IMR-90 (cell line): Measurements from ENCODE around the gene APAF1. TPM values are rescaled to one million over a fixed set of nuclear protein-coding genes. Genes with fewer than 3 reads are reported as not detected.

Source experiments
- ATAC-seq: fragments of 200-7000 bp; cut with Tn5 transposase; 2 replicates; pipeline ENCODE4 v1.9.1; 2020; ENCODE audit warnings: low read depth, mild to moderate bottlenecking, moderate library complexity
- BruUV-seq: library from RNA; stranded (reverse); fragments of 400-500 nt; replicated peaks from 2 replicates; lab custom pipeline; 2021; lab: Mats Ljungman, UMichigan
- CTCF ChIA-PET: fragments of 300-600 bp; formaldehyde crosslinking; extraction: SDS; loops from one replicate; lab custom pipeline; 2021; ENCODE audit warnings: antibody characterized with exemption; lab: Yijun Ruan, JAX
- POLR2A ChIA-PET: fragments of 300-600 bp; sonication (Branson Sonifier 250); formaldehyde crosslinking; loops from one replicate; lab custom pipeline; 2022; ENCODE audit warnings: antibody characterized with exemption; ENCODE audit not compliant: unreplicated experiment; lab: Charles Lee
- DNase-seq: peaks from one replicate; pipeline ENCODE4 v3.0.0; 2013
- H2AFZ ChIP-seq: replicated peaks from 2 replicates; pipeline ENCODE3; 2013; ENCODE audit warnings: low read length, mild to moderate bottlenecking; ENCODE audit not compliant: poor library complexity
- H2AK5ac ChIP-seq: 2 replicates; pipeline ENCODE4 v1.6.1; 2013; ENCODE audit warnings: low read depth, low read length, inconsistent platforms
- H2AK9ac ChIP-seq: replicated peaks from 2 replicates; pipeline ENCODE3; 2013; ENCODE audit warnings: mild to moderate bottlenecking, low read depth, low read length, moderate library complexity; ENCODE audit not compliant: poor library complexity
- H2BK120ac ChIP-seq: 2 replicates; pipeline ENCODE4 v1.6.1; 2013; ENCODE audit warnings: low read depth, low read length, inconsistent platforms
- H2BK15ac ChIP-seq: 3 replicates; pipeline ENCODE4 v1.6.1; 2013; ENCODE audit warnings: low read depth, low read length, inconsistent platforms
- H2BK20ac ChIP-seq: 2 replicates; pipeline ENCODE4 v1.6.1; 2013; ENCODE audit warnings: low read depth, mild to moderate bottlenecking, inconsistent platforms, low read length, moderate library complexity
- H2BK5ac ChIP-seq: 2 replicates; pipeline ENCODE4 v1.6.1; 2013; ENCODE audit warnings: mild to moderate bottlenecking, low read depth, low read length, inconsistent platforms; ENCODE audit not compliant: poor library complexity, severe bottlenecking
- H3K14ac ChIP-seq: replicated peaks from 2 replicates; pipeline ENCODE4 v1.6.1; 2013; ENCODE audit warnings: low read depth, low read length, inconsistent platforms
- H3K18ac ChIP-seq: 2 replicates; pipeline ENCODE4 v1.6.1; 2013; ENCODE audit warnings: low read depth, low read length, control low read depth
- H3K23ac ChIP-seq: 2 replicates; pipeline ENCODE4 v1.6.1; 2013; ENCODE audit warnings: low read depth, low read length, inconsistent platforms
- H3K27ac ChIP-seq: 2 replicates; pipeline ENCODE4 v1.5.1; 2013; ENCODE audit warnings: mild to moderate bottlenecking, control low read depth, low read length; ENCODE audit not compliant: insufficient read depth
- H3K27me3 ChIP-seq: 2 replicates; pipeline ENCODE4 v1.6.1; 2013; ENCODE audit warnings: low read length; ENCODE audit not compliant: control insufficient read depth, insufficient read depth
- H3K36me3 ChIP-seq: 2 replicates; pipeline ENCODE4 v1.6.1; 2013; ENCODE audit warnings: low read length, mixed read lengths; ENCODE audit not compliant: control insufficient read depth, insufficient read depth
- H3K4ac ChIP-seq: 2 replicates; pipeline ENCODE4 v1.6.1; 2013; ENCODE audit warnings: low read depth, low read length, inconsistent platforms
- H3K4me1 ChIP-seq: 2 replicates; pipeline ENCODE4 v1.6.1; 2013; ENCODE audit warnings: low read length, mixed read lengths; ENCODE audit not compliant: control insufficient read depth, insufficient read depth
- H3K4me2 ChIP-seq: 2 replicates; pipeline ENCODE4 v1.6.1; 2013; ENCODE audit warnings: low read depth, mild to moderate bottlenecking, control low read depth, low read length, moderate library complexity
- H3K4me3 ChIP-seq: 2 replicates; pipeline ENCODE4 v1.5.1; 2013; ENCODE audit warnings: low read depth, mild to moderate bottlenecking, control low read depth, low read length, moderate library complexity; ENCODE audit not compliant: insufficient read depth
- H3K56ac ChIP-seq: 2 replicates; pipeline ENCODE4 v1.6.1; 2013; ENCODE audit warnings: low read length, inconsistent platforms; ENCODE audit not compliant: insufficient read depth; ENCODE audit errors: extremely low read depth
- H3K79me1 ChIP-seq, 2 experiments: 2 replicates each; pipeline ENCODE4 v1.6.1; 2013; ENCODE audit warnings: low read length in 2 of 2, inconsistent platforms in 1 of 2, low read depth in 1 of 2
- H3K9ac ChIP-seq: 2 replicates; pipeline ENCODE4 v1.6.1; 2013; ENCODE audit warnings: low read depth, low read length, control low read depth
- H3K9me1 ChIP-seq: 2 replicates; pipeline ENCODE4 v1.6.1; 2013; ENCODE audit warnings: low read length, inconsistent platforms; ENCODE audit not compliant: insufficient read depth
- H3K9me3 ChIP-seq: 2 replicates; pipeline ENCODE4 v1.6.1; 2013; ENCODE audit warnings: low read length; ENCODE audit not compliant: control insufficient read depth, insufficient read depth
- H4K20me1 ChIP-seq: 2 replicates; pipeline ENCODE4 v1.6.1; 2013; ENCODE audit warnings: low read length, inconsistent platforms; ENCODE audit not compliant: insufficient read depth
- H4K5ac ChIP-seq: 2 replicates; pipeline ENCODE4 v1.6.1; 2013; ENCODE audit warnings: mild to moderate bottlenecking, low read depth, low read length, control low read depth
- H4K8ac ChIP-seq, 2 experiments: 2 replicates each; pipeline ENCODE4 v1.6.1; 2013; ENCODE audit warnings: low read depth in 2 of 2, low read length in 2 of 2, control low read depth in 1 of 2, inconsistent platforms in 1 of 2
- H4K91ac ChIP-seq: 2 replicates; pipeline ENCODE4 v1.6.1; 2013; ENCODE audit warnings: low read depth, low read length, inconsistent platforms; ENCODE audit not compliant: insufficient read depth
- BHLHE40 ChIP-seq: fragments of 150-350 bp; IDR thresholded peaks from 2 replicates; pipeline ENCODE4 v1.6.1; 2016; ENCODE audit warnings: mild to moderate bottlenecking, low read depth, low read length
- CEBPB ChIP-seq: IDR thresholded peaks from 2 replicates; pipeline ENCODE4 v1.6.1; 2012; ENCODE audit warnings: low read depth, low read length, improper control_type of control experiment
- CHD1 ChIP-seq: IDR thresholded peaks from 2 replicates; pipeline ENCODE4 v1.6.1; 2012; ENCODE audit warnings: low read depth, low read length, improper control_type of control experiment
- ELK1 ChIP-seq: fragments of 150-350 bp; IDR thresholded peaks from 2 replicates; pipeline ENCODE4 v1.6.1; 2016; ENCODE audit warnings: low read depth, mild to moderate bottlenecking, low read length, moderate library complexity, borderline replicate concordance
- FOS ChIP-seq: fragments of 150-350 bp; IDR thresholded peaks from 2 replicates; pipeline ENCODE4 v1.6.1; 2016; ENCODE audit warnings: low read depth, low read length
- MAFK ChIP-seq: IDR thresholded peaks from 2 replicates; pipeline ENCODE4 v1.6.1; 2012; ENCODE audit warnings: low read depth, low read length, improper control_type of control experiment
- MAZ ChIP-seq: IDR thresholded peaks from 2 replicates; pipeline ENCODE4 v1.6.1; 2012; ENCODE audit warnings: low read depth, mild to moderate bottlenecking, low read length, improper control_type of control experiment, moderate library complexity, borderline replicate concordance
- MXI1 ChIP-seq: IDR thresholded peaks from 2 replicates; pipeline ENCODE4 v1.6.1; 2012; ENCODE audit warnings: low read depth, mild to moderate bottlenecking, low read length, moderate library complexity, borderline replicate concordance
- NFE2L2 ChIP-seq: fragments of 150-350 bp; IDR thresholded peaks from 2 replicates; pipeline ENCODE4 v1.6.1; 2016; ENCODE audit warnings: low read depth, mild to moderate bottlenecking, low read length
- POLR2A ChIP-seq: IDR thresholded peaks from 2 replicates; pipeline ENCODE4 v1.6.1; 2012; ENCODE audit warnings: mild to moderate bottlenecking, low read depth, low read length
- RAD21 ChIP-seq: IDR thresholded peaks from 2 replicates; pipeline ENCODE4 v1.6.1; 2012; ENCODE audit warnings: low read length, improper control_type of control experiment
- RCOR1 ChIP-seq: IDR thresholded peaks from 2 replicates; pipeline ENCODE4 v1.6.1; 2012; ENCODE audit warnings: mild to moderate bottlenecking, low read length, improper control_type of control experiment; ENCODE audit not compliant: insufficient replicate concordance
- RFX5 ChIP-seq: IDR thresholded peaks from 2 replicates; pipeline ENCODE4 v1.8.0; 2012; ENCODE audit warnings: low read depth, mild to moderate bottlenecking, low read length, moderate library complexity
- SMC3 ChIP-seq: fragments of 150-350 bp; IDR thresholded peaks from 2 replicates; pipeline ENCODE4 v1.6.1; 2016; ENCODE audit warnings: low read depth, mild to moderate bottlenecking, antibody characterized with exemption, low read length, moderate library complexity
- WGBS, 2 experiments: methylation state at CpG; one replicate each; pipeline versions ENCODE4 v1.1.5 to v1.1.7; 2013; ENCODE audit warnings: missing lambda C conversion rate in 2 of 2; ENCODE audit not compliant: insufficient read length in 1 of 2; ENCODE audit errors: extremely low coverage in 2 of 2; 5-methylcytosine and 5-hydroxymethylcytosine counted together
- dilution Hi-C: fragments of 300-500 bp; cut with HindIII; formaldehyde crosslinking; loops from one replicate; pipeline ENCODE4 v1.14.3; 2018; ENCODE audit warnings: low sequenced_read_pairs; ENCODE audit not compliant: unreplicated experiment
- in situ Hi-C: fragments of 300-500 bp; cut with MboI; formaldehyde crosslinking; loops from 3 replicates; pipeline ENCODE4 v1.14.3; 2019; ENCODE audit warnings: low sequenced_read_pairs, inconsistent platforms, mixed read lengths
- intact Hi-C: fragments of 100-400 bp; cut with micrococcal nuclease; formaldehyde crosslinking; loops from 2 replicates; pipeline ENCODE4 v1.10.0; 2022
- polyA plus RNA-seq, 3 experiments: library from polyadenylated mRNA; depleted of rRNA; stranded (reverse); fragments of >200 nt; gene quantifications; 2 replicates each; pipeline ENCODE4 v1.2.3, GENCODE V29; 2012; ENCODE audit warnings: low replicate concordance in 1 of 3
- total RNA-seq: library from RNA; depleted of rRNA; stranded (reverse); fragments of >200 nt; gene quantifications from 2 replicates; pipeline ENCODE4 v1.2.3, GENCODE V29; 2012
- TF ChIP-seq, protein P1 (sequence below): fragments of 150-350 bp; IDR thresholded peaks from 2 replicates; pipeline ENCODE4 v1.6.1; 2017; ENCODE audit warnings: mild to moderate bottlenecking, antibody characterized with exemption, low read length, low read depth
- TF ChIP-seq, protein P2 (sequence below): conservative IDR thresholded peaks from 2 replicates; pipeline ENCODE4 v1.5.1; 2012; ENCODE audit warnings: mild to moderate bottlenecking, low read depth, low read length, improper control_type of control experiment

Gene APAF1
- total and polyA plus RNA-seq, 2 of the 4 experiments (the other 2 are of a cell fraction) = 10.9 to 32.8 TPM

GRCh38 chr12:98638009-98638408 is 7.1 kb upstream of the APAF1 start:
- Histone ChIP-seq H3K9me3 (no peaks in the 10 kb centered on the region), H2BK20ac (no peak overlapping the region), H2AK9ac (no peak overlapping the region), H3K4me1 (peaks cover 6% of the 10 kb centered on the region; the same call in 1 of the 2 replicates), H4K20me1 (peaks cover 23% of the 10 kb centered on the region), H2BK5ac (no peak overlapping the region), H2BK15ac (no peak overlapping the region), H3K27ac (no peak overlapping the region), H3K9me1 (peaks cover 6% of the 10 kb centered on the region), H4K8ac (no peak overlapping the region), H2BK120ac (no peak overlapping the region), H3K56ac (no peak overlapping the region), H3K36me3 (peaks cover 8% of the 10 kb centered on the region), H3K14ac (no peak overlapping the region), H3K23ac (no peak overlapping the region), H3K4ac (no peak overlapping the region), H3K27me3 (no peaks in the 10 kb centered on the region), H3K18ac (no peak overlapping the region), H3K4me2 (no peak overlapping the region), H3K9ac (no peak overlapping the region), H3K4me3 (no peak overlapping the region), H3K79me1 (peaks cover 10 to 50% of the 10 kb centered on the region in 2 experiments), H4K91ac (no peak overlapping the region), H2AFZ (no peak overlapping the region), H2AK5ac (no peak overlapping the region), H4K5ac (no peak overlapping the region)
- POLR2A ChIA-PET = no interaction called here
- no CpG with 5 or more reads among the region's 2 CpGs for WGBS, 2 experiments
- ATAC-seq (no peak), DNase-seq (no peak)
- in situ Hi-C loops (loop anchor here (5.0 kb wide), 1 partner anchor 36 kb away; no protein-coding TSS in a partner anchor), dilution Hi-C loops (no loop called here), intact Hi-C loops (no loop called here)
- no peak for TF ChIP-seq SMC3
- TF ChIP-seq, protein P1, sequence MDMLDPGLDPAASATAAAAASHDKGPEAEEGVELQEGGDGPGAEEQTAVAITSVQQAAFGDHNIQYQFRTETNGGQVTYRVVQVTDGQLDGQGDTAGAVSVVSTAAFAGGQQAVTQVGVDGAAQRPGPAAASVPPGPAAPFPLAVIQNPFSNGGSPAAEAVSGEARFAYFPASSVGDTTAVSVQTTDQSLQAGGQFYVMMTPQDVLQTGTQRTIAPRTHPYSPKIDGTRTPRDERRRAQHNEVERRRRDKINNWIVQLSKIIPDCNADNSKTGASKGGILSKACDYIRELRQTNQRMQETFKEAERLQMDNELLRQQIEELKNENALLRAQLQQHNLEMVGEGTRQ = no peak
- TF ChIP-seq POLR2A = no peak
- no peak for TF ChIP-seq RAD21
- no peak for TF ChIP-seq RFX5
- no peak for TF ChIP-seq FOS
- no peak for TF ChIP-seq MAZ
- no peak for TF ChIP-seq CHD1
- TF ChIP-seq BHLHE40 = no peak
- TF ChIP-seq, protein P2, sequence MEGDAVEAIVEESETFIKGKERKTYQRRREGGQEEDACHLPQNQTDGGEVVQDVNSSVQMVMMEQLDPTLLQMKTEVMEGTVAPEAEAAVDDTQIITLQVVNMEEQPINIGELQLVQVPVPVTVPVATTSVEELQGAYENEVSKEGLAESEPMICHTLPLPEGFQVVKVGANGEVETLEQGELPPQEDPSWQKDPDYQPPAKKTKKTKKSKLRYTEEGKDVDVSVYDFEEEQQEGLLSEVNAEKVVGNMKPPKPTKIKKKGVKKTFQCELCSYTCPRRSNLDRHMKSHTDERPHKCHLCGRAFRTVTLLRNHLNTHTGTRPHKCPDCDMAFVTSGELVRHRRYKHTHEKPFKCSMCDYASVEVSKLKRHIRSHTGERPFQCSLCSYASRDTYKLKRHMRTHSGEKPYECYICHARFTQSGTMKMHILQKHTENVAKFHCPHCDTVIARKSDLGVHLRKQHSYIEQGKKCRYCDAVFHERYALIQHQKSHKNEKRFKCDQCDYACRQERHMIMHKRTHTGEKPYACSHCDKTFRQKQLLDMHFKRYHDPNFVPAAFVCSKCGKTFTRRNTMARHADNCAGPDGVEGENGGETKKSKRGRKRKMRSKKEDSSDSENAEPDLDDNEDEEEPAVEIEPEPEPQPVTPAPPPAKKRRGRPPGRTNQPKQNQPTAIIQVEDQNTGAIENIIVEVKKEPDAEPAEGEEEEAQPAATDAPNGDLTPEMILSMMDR = no peak
- TF ChIP-seq MAFK = no peak
- no peak for TF ChIP-seq CEBPB
- no peak for TF ChIP-seq NFE2L2
- no peak for TF ChIP-seq ELK1
- TF ChIP-seq RCOR1 = no peak
- TF ChIP-seq MXI1 = no peak
- no TSS peak for BruUV-seq
- CTCF ChIA-PET = no interaction called here
